HG02884 (cell line): Measurements from ENCODE around the gene MINDY2.
"Not testable (repeated sequence)": the region's sequence is repeated elsewhere in the genome, so short reads cannot be mapped to it uniquely, and the experiment has no call there.

ENCODE experiments used
- ATAC-seq: cut with Tn5 transposase; IDR thresholded peaks from one replicate; pipeline ENCODE4 v1.9.1; 2021; ENCODE audit warnings: mild to moderate bottlenecking, moderate library complexity; ENCODE audit not compliant: unreplicated experiment

MINDY2 gene

GRCh38 chr15:58797505-58797904 is 26.4 kb downstream of the MINDY2 start:
- ATAC-seq, result no peak

- no peak for ATAC-seq
These were observed 34.0 kb downstream of the MINDY2 start for GRCh38 chr15:58805095-58805494.

- not testable (repeated sequence) for ATAC-seq
These were observed 52.2 kb downstream of the MINDY2 start for GRCh38 chr15:58823267-58823666.

GRCh38 chr15:58830556-58830955 is 59.5 kb downstream of the MINDY2 start:
- ATAC-seq, result no peak

- not testable (repeated sequence) for ATAC-seq
These were observed 62.8 kb downstream of the MINDY2 start for GRCh38 chr15:58833681-58834426.

GRCh38 chr15:58839485-58839884 is 68.4 kb downstream of the MINDY2 start:
- no peak for ATAC-seq

GRCh38 chr15:58840048-58840447 is 68.9 kb downstream of the MINDY2 start:
- ATAC-seq, result no peak

- ATAC-seq, result no peak
These were observed 71.8 kb downstream of the MINDY2 start for GRCh38 chr15:58842713-58843396.

- not testable (repeated sequence) for ATAC-seq
These were observed 80.1 kb downstream of the MINDY2 start for GRCh38 chr15:58851205-58851604.

- ATAC-seq, result no peak
These were observed 81.2 kb downstream of the MINDY2 start for GRCh38 chr15:58852347-58852746.

- ATAC-seq, result no peak
These were observed 83.5 kb downstream of the MINDY2 start for GRCh38 chr15:58854593-58854992.

- ATAC-seq, result no peak
These were observed 85.0 kb downstream of the MINDY2 start for GRCh38 chr15:58856086-58856485.

GRCh38 chr15:58856621-58857020 is 85.5 kb downstream of the MINDY2 start:
- ATAC-seq, result not testable (repeated sequence)

GRCh38 chr15:58862326-58862725 is 91.2 kb downstream of the MINDY2 start:
- ATAC-seq, result no peak

- no peak for ATAC-seq
These were observed 93.7 kb downstream of the MINDY2 start for GRCh38 chr15:58864602-58865424.

- no peak for ATAC-seq
These were observed 94.4 kb downstream of the MINDY2 start for GRCh38 chr15:58865425-58865880.

- no peak for ATAC-seq
These were observed 96.8 kb downstream of the MINDY2 start for GRCh38 chr15:58867926-58868325.

- ATAC-seq, result no peak
These were observed 99.3 kb downstream of the MINDY2 start for GRCh38 chr15:58870451-58870850.

GRCh38 chr15:58873267-58873666 is 102.2 kb downstream of the MINDY2 start:
- ATAC-seq, result no peak

- ATAC-seq, result no peak
These were observed 104.2 kb downstream of the MINDY2 start for GRCh38 chr15:58875343-58875742.

GRCh38 chr15:58876306-58877106 is 105.4 kb downstream of the MINDY2 start:
- ATAC-seq, result no peak
